Ishikawa (cell line): ENCODE data around the gene LRRC15.

Experiments used
- CEBPB ChIP-seq: IDR thresholded peaks from 2 replicates; pipeline ENCODE4 v1.6.1; 2012
- CREB1 ChIP-seq: IDR thresholded peaks from 2 replicates; pipeline ENCODE4 v1.6.1; 2012; ENCODE audit warnings: low read depth
- EGR1 ChIP-seq: IDR thresholded peaks from 2 replicates; pipeline ENCODE4 v1.6.1; 2012
- EP300 ChIP-seq: IDR thresholded peaks from 2 replicates; pipeline ENCODE4 v1.6.1; 2012; ENCODE audit warnings: borderline replicate concordance
- FOXM1 ChIP-seq: IDR thresholded peaks from 2 replicates; pipeline ENCODE4 v1.6.1; 2012; ENCODE audit warnings: low read depth, borderline replicate concordance
- NFIC ChIP-seq: IDR thresholded peaks from 2 replicates; pipeline ENCODE4 v1.6.1; 2012
- RAD21 ChIP-seq: IDR thresholded peaks from 2 replicates; pipeline ENCODE4 v1.6.1; 2012; ENCODE audit warnings: low read depth
- TAF1 ChIP-seq: IDR thresholded peaks from 2 replicates; pipeline ENCODE4 v1.6.1; 2012; ENCODE audit warnings: low read depth, mild to moderate bottlenecking
- TCF12 ChIP-seq: IDR thresholded peaks from 2 replicates; pipeline ENCODE4 v1.6.1; 2012; ENCODE audit warnings: low read depth
- TEAD4 ChIP-seq: IDR thresholded peaks from 2 replicates; pipeline ENCODE4 v1.6.1; 2012
- YY1 ChIP-seq: IDR thresholded peaks from 2 replicates; pipeline ENCODE4 v1.6.1; 2012; ENCODE audit warnings: low read depth
- ZBTB7A ChIP-seq: IDR thresholded peaks from 2 replicates; pipeline ENCODE4 v1.6.1; 2012; ENCODE audit warnings: low read depth
- TF ChIP-seq, protein P1 (sequence below): IDR thresholded peaks from 2 replicates; pipeline ENCODE4 v1.6.1; 2012
- TF ChIP-seq, protein P2 (sequence below): IDR thresholded peaks from 2 replicates; pipeline ENCODE4 v1.6.1; 2012
- TF ChIP-seq, protein P3 (sequence below): IDR thresholded peaks from 2 replicates; pipeline ENCODE4 v1.6.1; 2012; ENCODE audit warnings: low read depth, mild to moderate bottlenecking

The LRRC15 gene

GRCh38 chr3:194314388-194315068, 55.0 kb downstream of the LRRC15 start:
- no peak for TF ChIP-seq TAF1
- TF ChIP-seq CREB1 = no peak
- 0 out of 2 replicates have a peak, but pooled peaks have one; percentile 53 for TF ChIP-seq ZBTB7A
- peak; percentile 98 for TF ChIP-seq TEAD4
- TF ChIP-seq FOXM1 = 0 out of 2 replicates have a peak, but pooled peaks have one; percentile 64
- TF ChIP-seq, protein P1, sequence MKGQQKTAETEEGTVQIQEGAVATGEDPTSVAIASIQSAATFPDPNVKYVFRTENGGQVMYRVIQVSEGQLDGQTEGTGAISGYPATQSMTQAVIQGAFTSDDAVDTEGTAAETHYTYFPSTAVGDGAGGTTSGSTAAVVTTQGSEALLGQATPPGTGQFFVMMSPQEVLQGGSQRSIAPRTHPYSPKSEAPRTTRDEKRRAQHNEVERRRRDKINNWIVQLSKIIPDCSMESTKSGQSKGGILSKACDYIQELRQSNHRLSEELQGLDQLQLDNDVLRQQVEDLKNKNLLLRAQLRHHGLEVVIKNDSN = no peak; the same call in 1 of the 2 replicates
- TF ChIP-seq, protein P2, sequence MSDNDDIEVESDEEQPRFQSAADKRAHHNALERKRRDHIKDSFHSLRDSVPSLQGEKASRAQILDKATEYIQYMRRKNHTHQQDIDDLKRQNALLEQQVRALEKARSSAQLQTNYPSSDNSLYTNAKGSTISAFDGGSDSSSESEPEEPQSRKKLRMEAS = no peak
- TF ChIP-seq YY1 = peak; percentile 21; the same call in 1 of the 2 replicates
- TF ChIP-seq, protein P3, sequence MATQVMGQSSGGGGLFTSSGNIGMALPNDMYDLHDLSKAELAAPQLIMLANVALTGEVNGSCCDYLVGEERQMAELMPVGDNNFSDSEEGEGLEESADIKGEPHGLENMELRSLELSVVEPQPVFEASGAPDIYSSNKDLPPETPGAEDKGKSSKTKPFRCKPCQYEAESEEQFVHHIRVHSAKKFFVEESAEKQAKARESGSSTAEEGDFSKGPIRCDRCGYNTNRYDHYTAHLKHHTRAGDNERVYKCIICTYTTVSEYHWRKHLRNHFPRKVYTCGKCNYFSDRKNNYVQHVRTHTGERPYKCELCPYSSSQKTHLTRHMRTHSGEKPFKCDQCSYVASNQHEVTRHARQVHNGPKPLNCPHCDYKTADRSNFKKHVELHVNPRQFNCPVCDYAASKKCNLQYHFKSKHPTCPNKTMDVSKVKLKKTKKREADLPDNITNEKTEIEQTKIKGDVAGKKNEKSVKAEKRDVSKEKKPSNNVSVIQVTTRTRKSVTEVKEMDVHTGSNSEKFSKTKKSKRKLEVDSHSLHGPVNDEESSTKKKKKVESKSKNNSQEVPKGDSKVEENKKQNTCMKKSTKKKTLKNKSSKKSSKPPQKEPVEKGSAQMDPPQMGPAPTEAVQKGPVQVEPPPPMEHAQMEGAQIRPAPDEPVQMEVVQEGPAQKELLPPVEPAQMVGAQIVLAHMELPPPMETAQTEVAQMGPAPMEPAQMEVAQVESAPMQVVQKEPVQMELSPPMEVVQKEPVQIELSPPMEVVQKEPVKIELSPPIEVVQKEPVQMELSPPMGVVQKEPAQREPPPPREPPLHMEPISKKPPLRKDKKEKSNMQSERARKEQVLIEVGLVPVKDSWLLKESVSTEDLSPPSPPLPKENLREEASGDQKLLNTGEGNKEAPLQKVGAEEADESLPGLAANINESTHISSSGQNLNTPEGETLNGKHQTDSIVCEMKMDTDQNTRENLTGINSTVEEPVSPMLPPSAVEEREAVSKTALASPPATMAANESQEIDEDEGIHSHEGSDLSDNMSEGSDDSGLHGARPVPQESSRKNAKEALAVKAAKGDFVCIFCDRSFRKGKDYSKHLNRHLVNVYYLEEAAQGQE = no peak
- peak; percentile 15; the same call in 1 of the 2 replicates for TF ChIP-seq RAD21
- peak; percentile 91 for TF ChIP-seq TCF12
- peak; percentile 96 for TF ChIP-seq EP300
- 0 out of 2 replicates have a peak, but pooled peaks have one; percentile 4 for TF ChIP-seq CEBPB
- peak; percentile 72 for TF ChIP-seq NFIC
- no peak for TF ChIP-seq EGR1

GRCh38 chr3:194313560-194314387, 55.8 kb downstream of the LRRC15 start:
- peak; percentile 63 for TF ChIP-seq NFIC
- TF ChIP-seq TEAD4 = no peak

- no peak for TF ChIP-seq CREB1
Observed at GRCh38 chr3:194312743-194313281, 56.7 kb downstream of the LRRC15 start.

DNA sequence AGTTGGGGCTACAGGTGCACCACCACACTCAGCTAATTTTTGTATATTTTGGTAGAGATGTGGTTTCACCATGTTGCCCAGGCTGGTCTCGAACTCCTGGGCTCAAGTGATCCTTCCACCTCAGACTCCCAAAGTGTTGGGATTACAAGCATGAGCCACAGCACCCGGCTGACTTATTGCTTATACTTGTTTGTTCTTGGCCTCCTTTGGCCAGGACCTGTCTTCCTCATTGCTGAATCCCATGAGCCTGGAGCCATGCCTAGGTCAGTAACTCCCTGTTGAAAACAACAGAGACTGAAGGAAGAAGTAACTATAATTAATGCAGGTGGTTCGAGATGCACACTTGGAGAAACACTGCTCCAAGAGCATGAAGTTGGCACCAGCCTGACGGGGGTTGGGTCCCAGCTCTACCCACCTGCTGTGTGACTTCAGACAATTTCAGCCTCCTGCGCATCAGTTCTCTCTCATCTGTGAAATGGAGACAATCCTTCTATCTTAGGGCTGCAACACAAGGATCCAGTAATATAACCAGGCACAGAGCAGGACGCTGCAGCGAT, 57.3 kb downstream of the LRRC15 start:
- no peak for TF ChIP-seq TAF1
- TF ChIP-seq, protein P2 = no peak
- no peak for TF ChIP-seq YY1
- TF ChIP-seq FOXM1 = no peak
- TF ChIP-seq CEBPB = no peak
- TF ChIP-seq RAD21 = no peak
- no peak for TF ChIP-seq TCF12
- TF ChIP-seq EGR1 = no peak
- no peak for TF ChIP-seq CREB1
- no peak for TF ChIP-seq EP300
- TF ChIP-seq NFIC = no peak
- TF ChIP-seq ZBTB7A = no peak
- TF ChIP-seq, protein P3 = no peak
- TF ChIP-seq, protein P1 = no peak
- TF ChIP-seq TEAD4 = no peak

DNA sequence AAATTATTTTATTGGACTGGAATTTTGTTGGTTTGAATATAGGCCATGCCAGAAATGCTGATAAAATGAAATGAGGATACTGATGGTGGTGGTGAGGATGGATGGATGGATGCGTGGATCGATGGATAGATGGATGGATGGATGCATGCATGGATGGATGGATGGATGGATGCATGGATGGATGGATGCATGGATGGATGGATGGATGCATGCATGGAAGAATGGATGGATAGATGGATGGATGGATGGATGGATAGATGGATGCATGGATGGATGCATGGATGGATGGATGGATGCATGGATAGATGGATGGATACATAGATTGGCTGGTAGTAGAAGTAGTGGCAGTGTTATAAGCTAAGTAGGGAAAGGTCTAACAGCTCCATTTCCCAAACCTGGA, 58.5 kb downstream of the LRRC15 start:
- TF ChIP-seq ZBTB7A = no peak
- no peak for TF ChIP-seq TEAD4
- TF ChIP-seq YY1 = no peak
- TF ChIP-seq, protein P1 = no peak
- no peak for TF ChIP-seq EGR1
- TF ChIP-seq CEBPB = no peak
- TF ChIP-seq NFIC = no peak
- TF ChIP-seq, protein P2 = no peak
- no peak for TF ChIP-seq RAD21
- no peak for TF ChIP-seq CREB1
- TF ChIP-seq, protein P3 = no peak
- TF ChIP-seq TCF12 = no peak
- no peak for TF ChIP-seq EP300
- no peak for TF ChIP-seq TAF1
- no peak for TF ChIP-seq FOXM1
